ENCODE results near the gene CCDC187.
"Not testable (repeated sequence)": the region's sequence is repeated elsewhere in the genome, so short reads cannot be mapped to it uniquely, and the experiment has no call there.

Gene CCDC187

DNA sequence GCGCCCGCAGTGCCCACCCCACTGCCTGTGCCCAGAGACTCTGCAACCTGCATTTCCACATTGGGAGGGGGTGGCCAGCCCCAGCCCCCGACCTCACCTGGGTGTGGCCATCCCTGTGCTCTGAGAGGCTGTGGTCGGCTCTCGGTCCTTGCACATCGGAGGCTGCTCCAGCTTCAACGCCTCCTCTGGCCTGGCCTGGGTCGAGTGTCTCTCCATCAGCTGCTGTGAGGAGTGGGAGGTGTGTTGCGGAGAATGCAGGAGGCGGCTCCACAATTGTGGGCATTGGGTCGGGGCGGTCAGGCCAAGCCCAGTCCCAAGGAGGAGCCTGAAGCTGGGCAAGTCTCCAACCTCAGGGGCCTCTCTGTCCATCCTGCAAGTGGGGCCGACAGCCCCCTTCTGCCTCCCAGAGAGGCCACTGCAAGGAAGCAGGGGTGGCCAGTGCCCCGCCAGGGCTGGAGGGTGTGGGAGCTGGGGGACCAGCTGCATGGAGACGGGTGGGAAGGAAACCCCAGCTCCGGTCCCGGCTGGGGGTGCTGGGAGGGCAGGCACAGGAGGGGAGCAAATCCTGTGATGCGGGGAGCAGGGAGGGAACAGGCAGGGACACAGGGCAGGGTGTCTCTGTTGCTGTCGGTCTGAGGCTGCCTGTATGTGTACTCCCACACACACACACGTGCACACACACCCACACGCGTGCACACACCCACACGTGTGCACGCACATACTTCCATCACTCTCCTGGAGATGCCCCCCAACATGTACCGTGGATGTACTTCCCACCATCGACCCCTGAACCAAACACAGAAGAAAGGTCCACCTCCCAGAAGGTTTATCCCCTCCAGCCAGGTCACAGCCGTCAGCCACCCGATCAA is 28.9 kb downstream of the CCDC187 start:
- Mint-ChIP-seq H3K36me3 (ENCODE audit: low read depth) (no peaks in the 10 kb centered on the region), H3K4me1 (no peaks in the 10 kb centered on the region), H3K27ac (no peak overlapping the region), H3K4me3 (no peak overlapping the region), H3K9me3 (no peaks in the 10 kb centered on the region), H3K27me3 (peaks cover 3% of the 10 kb centered on the region)
- DNase-seq, result no peak
- ATAC-seq, result no peak

GRCh38 chr9:136273921-136274785 is 29.7 kb downstream of the CCDC187 start:
- H3K4me3 Mint-ChIP-seq, result no peak overlapping the region
- no peaks in the 10 kb centered on the region for H3K9me3 Mint-ChIP-seq
- peaks cover 3% of the 10 kb centered on the region for H3K27me3 Mint-ChIP-seq
- no peak for DNase-seq
- no peak for ATAC-seq
- H3K27ac Mint-ChIP-seq, result no peak overlapping the region
- H3K36me3 Mint-ChIP-seq (ENCODE audit: low read depth), result no peaks in the 10 kb centered on the region
- H3K4me1 Mint-ChIP-seq, result no peaks in the 10 kb centered on the region

DNA sequence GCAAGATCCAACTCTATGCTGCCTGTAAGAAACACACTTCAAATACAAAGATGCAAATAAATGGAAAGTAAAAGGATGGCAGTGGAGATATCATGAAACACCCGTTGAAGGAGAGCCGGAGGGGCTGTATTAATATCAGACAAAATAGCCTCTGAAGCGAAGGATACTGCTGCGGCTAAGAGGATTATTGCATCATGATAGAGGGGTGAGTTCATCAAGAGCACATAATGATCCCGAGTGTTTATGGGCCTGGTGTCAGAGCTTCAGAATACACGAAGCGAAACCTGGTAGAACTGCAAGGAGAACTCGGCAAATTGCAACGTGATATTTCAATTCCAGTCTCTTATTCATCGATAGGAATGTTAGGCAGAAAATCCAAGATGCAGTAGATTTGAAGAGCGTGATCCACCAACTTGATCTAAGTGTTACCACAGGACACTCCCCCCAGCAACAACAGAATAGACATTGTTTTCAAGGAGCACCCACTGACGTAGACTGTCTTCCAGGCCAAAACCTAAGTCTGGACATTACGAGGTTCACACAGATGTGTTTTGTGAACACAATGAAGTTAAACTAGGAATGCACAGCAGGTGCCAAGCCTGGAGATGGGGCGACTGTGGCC is 30.5 kb downstream of the CCDC187 start:
- Mint-ChIP-seq H3K4me1 (no peaks in the 10 kb centered on the region), H3K9me3 (no peaks in the 10 kb centered on the region), H3K27me3 (peaks cover 3% of the 10 kb centered on the region), H3K36me3 (ENCODE audit: low read depth) (no peaks in the 10 kb centered on the region), H3K4me3 (no peak overlapping the region), H3K27ac (no peak overlapping the region)
- ATAC-seq (no peak), DNase-seq (no peak)

- peaks cover 12% of the 10 kb centered on the region for H3K4me1 Mint-ChIP-seq
Observed at GRCh38 chr9:136270173-136270705, 33.7 kb downstream of the CCDC187 start.

GRCh38 chr9:136268735-136269134 is 35.2 kb downstream of the CCDC187 start:
- Mint-ChIP-seq H3K4me3 (no peak overlapping the region), H3K9me3 (no peaks in the 10 kb centered on the region), H3K27me3 (no peaks in the 10 kb centered on the region), H3K36me3 (ENCODE audit: low read depth) (no peaks in the 10 kb centered on the region), H3K4me1 (peaks cover 12% of the 10 kb centered on the region), H3K27ac (no peak overlapping the region)
- ATAC-seq, result no peak
- DNase-seq, result no peak

More at GRCh38 chr9:136270173-136270705, 33.7 kb downstream of the CCDC187 start:
- Mint-ChIP-seq H3K36me3 (ENCODE audit: low read depth) (no peaks in the 10 kb centered on the region), H3K27me3 (peaks cover under 1% of the 10 kb centered on the region), H3K27ac (no peak overlapping the region), H3K4me3 (no peak overlapping the region), H3K9me3 (no peaks in the 10 kb centered on the region)
- no peak for DNase-seq
- no peak for ATAC-seq

- Mint-ChIP-seq H3K9me3 (no peaks in the 10 kb centered on the region), H3K4me3 (peak overlapping the region; percentile 71), H3K27me3 (no peaks in the 10 kb centered on the region), H3K36me3 (ENCODE audit: low read depth) (no peaks in the 10 kb centered on the region), H3K4me1 (peaks cover 12% of the 10 kb centered on the region), H3K27ac (no peak overlapping the region)
- ATAC-seq (no peak), DNase-seq (no peak)
Observed at GRCh38 chr9:136268318-136268717, 35.6 kb downstream of the CCDC187 start.

DNA sequence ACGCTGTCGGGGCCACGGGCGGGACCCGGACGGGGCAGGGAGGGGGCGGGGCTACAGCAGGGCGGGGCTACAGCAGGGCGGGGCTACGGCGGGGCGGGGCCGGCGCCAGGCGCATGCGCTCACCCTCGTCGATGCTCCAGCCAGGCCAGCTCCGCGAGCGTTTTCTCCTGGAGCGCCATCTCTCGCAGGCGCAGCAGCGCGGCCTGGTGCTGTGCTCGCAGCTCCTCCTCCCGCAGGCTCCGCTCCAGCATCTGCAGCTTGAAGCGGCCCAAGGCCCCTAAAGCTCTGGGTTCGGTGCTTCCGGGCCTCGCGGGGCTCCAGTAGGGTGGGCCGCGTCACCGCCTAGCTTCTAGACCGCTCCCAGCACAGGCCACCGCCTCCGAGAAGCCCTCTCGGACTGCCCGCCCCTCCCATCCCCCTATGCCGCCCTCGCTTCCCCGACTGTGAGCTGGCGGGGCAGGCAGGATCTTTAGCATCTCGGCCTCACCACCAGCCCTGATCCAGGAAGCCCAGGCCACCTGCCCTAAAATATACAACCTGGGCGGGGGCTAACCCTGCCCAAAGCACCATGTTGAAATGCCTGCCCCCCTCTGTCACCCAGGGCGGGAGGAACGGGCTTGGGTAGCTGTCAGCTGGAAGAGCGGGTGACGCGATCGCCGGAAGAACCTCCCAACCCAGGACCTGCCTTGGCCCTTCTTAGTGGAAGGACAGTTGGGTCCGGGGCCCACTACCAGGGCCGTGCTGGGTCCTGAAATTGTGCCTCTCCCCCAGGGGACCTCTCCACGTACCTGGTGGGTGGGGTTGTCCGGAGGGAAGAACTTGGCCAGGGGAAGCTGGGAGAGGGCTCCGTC is 36.4 kb downstream of the CCDC187 start:
- Mint-ChIP-seq H3K4me3 (peak overlapping the region; percentile 71), H3K27me3 (no peaks in the 10 kb centered on the region), H3K36me3 (ENCODE audit: low read depth) (no peaks in the 10 kb centered on the region), H3K4me1 (peaks cover 12% of the 10 kb centered on the region), H3K9me3 (no peaks in the 10 kb centered on the region), H3K27ac (no peak overlapping the region)
- DNase-seq (peak; percentile 84), ATAC-seq (peak; percentile 90)

DNA sequence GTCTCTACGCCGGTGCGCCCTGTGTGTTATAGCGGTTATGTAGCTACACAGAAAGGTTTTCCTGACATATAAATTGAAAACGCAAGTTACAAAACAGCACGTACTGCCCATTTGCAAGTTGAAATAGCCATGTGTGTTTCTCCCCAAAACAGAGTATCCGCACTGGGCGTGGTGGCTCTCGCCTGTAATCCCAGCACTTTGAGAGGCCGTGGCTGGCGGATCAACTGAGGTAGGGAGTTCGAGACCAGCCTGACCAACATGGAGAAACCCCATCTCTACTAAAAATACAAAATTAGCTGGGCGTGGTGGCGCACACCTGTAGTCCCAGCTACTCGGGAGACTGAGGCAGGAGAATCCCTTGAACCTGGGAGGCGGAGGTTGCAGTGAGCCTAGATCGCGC is 37.3 kb downstream of the CCDC187 start:
- not testable (repeated sequence) for H3K27ac Mint-ChIP-seq; H3K27me3 Mint-ChIP-seq; H3K9me3 Mint-ChIP-seq; H3K36me3 Mint-ChIP-seq (ENCODE audit: low read depth); DNase-seq; ATAC-seq
- Mint-ChIP-seq H3K4me3 (peak overlapping the region; percentile 71), H3K4me1 (peaks cover 12% of the 10 kb centered on the region)

- Mint-ChIP-seq H3K36me3 (ENCODE audit: low read depth) (no peaks in the 10 kb centered on the region), H3K4me1 (peaks cover 12% of the 10 kb centered on the region), H3K4me3 (no peak overlapping the region), H3K27ac (no peak overlapping the region), H3K27me3 (no peaks in the 10 kb centered on the region), H3K9me3 (no peaks in the 10 kb centered on the region)
- DNase-seq (no peak), ATAC-seq (no peak)
Observed at GRCh38 chr9:136265561-136266355, 38.1 kb downstream of the CCDC187 start.

- no peaks in the 10 kb centered on the region for H3K27me3 Mint-ChIP-seq
- no peak overlapping the region for H3K27ac Mint-ChIP-seq
- peaks cover 12% of the 10 kb centered on the region for H3K4me1 Mint-ChIP-seq
- ATAC-seq (no peak), DNase-seq (no peak)
- no peak overlapping the region for H3K4me3 Mint-ChIP-seq
- no peaks in the 10 kb centered on the region for H3K9me3 Mint-ChIP-seq
- H3K36me3 Mint-ChIP-seq (ENCODE audit: low read depth), result no peaks in the 10 kb centered on the region
Observed at GRCh38 chr9:136264441-136265405, 39.2 kb downstream of the CCDC187 start.

DNA sequence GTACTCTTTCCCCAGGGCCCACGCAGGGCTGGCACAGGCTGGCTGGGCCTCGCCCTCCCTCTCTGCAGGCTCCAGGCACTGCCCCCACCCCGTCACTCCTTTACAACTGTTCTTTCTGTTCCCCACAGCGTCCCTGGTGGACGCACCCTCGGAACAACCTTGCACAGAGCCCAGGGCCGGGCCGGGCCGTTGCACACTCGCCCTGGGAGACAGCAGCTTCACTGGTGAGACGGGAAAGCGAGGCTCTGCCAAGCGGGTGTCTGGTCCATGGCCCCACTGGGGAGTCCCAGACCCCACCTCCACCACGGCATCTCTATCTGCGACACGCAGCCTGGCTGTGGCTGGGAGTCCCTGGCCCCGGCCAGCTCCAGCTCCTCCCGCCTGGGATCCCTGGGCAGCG is 39.9 kb downstream of the CCDC187 start:
- no peak for DNase-seq
- H3K9me3 Mint-ChIP-seq, result no peaks in the 10 kb centered on the region
- no peaks in the 10 kb centered on the region for H3K36me3 Mint-ChIP-seq (ENCODE audit: low read depth)
- H3K4me1 Mint-ChIP-seq, result peaks cover 12% of the 10 kb centered on the region
- H3K27me3 Mint-ChIP-seq, result no peaks in the 10 kb centered on the region
- no peak overlapping the region for H3K4me3 Mint-ChIP-seq
- no peak for ATAC-seq
- no peak overlapping the region for H3K27ac Mint-ChIP-seq

DNA sequence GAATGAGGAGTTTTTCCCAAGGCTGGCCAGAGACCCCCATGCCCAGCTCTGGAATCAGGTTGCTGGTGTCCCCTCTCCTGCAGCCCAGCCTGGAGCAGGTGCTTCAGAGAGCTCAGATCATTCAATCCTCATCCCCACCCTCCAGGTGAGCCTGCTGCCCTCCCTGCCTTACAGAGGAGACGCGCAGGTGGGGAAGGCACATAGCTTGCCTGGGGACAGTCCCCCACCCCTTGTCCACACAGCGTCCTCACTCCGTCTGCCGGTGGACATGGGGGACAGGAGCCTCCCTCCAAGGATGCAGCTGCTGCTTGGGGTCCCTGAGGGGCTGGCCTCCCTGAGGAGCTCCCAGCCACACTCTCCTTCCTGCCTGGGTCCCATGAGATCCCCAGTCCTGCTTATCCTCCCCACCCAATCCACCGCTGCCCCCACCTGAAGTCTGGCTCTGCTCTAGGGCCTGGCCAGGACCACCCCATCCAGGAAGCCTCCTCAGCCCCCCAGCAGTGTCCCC is 41.2 kb downstream of the CCDC187 start:
- no peak for ATAC-seq
- Mint-ChIP-seq H3K27ac (no peak overlapping the region), H3K9me3 (no peaks in the 10 kb centered on the region), H3K27me3 (no peaks in the 10 kb centered on the region), H3K4me1 (peaks cover 7% of the 10 kb centered on the region), H3K4me3 (no peak overlapping the region), H3K36me3 (ENCODE audit: low read depth) (no peaks in the 10 kb centered on the region)
- no peak for DNase-seq
